HG03108 (cell line): ENCODE data around the gene KSR1.
"Not testable (repeated sequence)": the region's sequence is repeated elsewhere in the genome, so short reads cannot be mapped to it uniquely, and the experiment has no call there.

Experiments used
- ATAC-seq: cut with Tn5 transposase; IDR thresholded peaks from one replicate; pipeline ENCODE4 v1.9.1; 2021; ENCODE audit warnings: moderate library complexity; ENCODE audit not compliant: unreplicated experiment

Gene KSR1

DNA sequence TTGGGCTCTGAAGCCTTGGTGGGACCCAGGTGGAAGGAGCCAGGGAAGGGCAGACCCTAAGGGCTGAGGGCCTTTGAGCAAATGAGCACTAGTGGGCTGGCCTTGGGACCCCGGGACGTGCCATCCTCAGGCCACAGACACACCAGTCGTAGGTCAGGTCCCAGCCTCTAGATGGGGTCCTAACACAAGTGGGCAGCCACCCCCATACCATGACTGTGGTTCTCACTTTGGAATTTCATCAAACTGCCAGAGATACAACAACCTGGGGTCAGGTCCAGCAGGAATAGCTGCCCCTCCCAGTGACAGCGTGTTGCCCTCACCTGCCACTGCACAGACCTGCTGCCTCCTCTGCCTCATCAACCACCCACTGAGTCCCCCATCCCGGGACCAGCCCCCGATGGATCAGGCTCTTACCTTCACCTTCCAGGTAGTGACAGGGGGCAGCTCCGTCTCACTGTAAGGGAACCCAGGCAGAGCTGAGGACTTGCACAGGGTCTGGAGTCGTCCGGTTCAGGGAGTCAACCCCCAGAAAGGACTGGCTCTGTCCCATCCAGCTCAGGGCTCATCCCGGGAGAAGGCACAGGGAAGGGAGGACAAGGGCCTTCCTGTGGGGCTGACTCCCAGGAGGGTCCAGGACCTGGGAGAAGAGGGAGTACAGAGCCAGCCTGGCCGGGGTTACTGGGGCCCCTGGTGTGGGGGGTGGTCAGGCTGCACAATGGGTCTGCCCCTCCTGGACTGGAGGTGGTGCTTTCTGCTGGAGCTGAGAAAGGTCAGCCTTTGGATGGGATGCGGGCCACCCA, 214.7 kb downstream of the KSR1 start:
- no peak for ATAC-seq

DNA sequence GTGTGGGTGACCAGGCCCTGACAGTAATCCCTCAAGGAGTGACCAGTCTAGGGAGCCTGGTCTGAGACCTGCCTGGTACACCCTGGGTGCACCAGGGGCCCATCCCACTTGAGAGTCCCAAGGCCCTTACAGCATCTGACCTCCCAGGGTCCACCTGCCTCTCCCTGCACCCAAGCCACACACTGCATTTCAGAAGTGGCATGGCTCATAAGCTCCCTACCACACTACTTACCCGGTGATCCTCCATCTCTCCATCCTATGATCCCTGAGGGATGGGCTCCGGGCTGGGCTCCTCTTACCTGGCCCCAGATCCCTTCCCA, 215.3 kb downstream of the KSR1 start:
- no peak for ATAC-seq

DNA sequence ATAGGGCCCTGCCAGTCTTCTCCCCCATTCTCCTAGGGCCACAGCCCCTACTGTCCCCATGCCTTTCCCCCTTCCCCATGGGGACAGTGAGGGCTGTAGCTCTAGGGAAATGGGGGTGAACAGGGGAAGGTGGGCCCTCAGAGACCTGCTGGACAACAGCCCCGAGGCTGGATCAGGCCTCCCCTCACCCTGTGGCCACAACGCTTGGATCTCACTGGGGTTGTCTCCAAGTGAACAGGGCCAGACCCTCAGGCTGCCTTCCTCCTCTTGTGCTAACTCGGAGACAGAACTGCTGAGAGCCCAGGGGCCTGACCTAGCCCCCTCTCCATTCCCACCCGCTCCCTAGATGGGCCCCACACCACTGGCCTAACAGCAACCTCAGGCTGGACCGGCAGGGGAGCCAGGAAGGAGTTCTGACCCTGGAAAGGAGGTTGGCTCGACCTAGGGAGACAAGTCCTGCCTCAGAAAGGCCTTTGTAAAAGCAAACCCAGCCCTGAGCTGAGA, 215.8 kb downstream of the KSR1 start:
- not testable (repeated sequence) for ATAC-seq

DNA sequence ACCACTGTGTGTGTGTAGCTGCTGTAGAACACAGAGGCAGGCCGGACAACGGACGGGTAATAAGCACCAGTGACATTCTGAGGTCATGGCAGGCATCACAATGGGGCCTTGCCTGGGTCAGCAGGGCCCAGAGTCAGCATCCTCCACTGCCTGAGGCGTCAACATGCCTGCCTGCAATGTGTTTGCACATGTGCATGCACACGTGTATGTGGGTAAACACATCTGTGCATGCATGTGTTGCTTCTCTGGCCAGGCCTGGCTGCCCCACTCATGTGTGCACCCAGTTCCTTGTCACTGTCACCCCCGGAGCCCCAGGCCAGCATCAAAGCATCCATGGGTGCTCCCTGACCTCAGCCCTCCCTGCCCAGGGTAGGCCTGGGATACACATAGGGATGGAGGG, 218.1 kb downstream of the KSR1 start:
- no peak for ATAC-seq
